CD4-positive, CD25-positive, alpha-beta regulatory T cell (primary cell): ENCODE measurements around the gene PWWP2B. TPM values are rescaled to one million over a fixed set of nuclear protein-coding genes. Genes with fewer than 3 reads are reported as not detected.
A peak's percentile ranks its signal among the peaks of the same experiment; 100 is the strongest.

Experiments used
- ATAC-seq, 2 donors: fragments of 150-1000 bp; cut with Tn5 transposase; one replicate each; pipeline ENCODE4 v1.10.0; 2021; ENCODE audit warnings: low read depth in 2 of 2, moderate number of reproducible peaks in 2 of 2, moderate library complexity in 1 of 2
- DNase-seq, 3 donors: peaks; one replicate each; pipeline versions ENCODE4 v3.0.0 to v3.0.0-alpha.2; 2012 to 2022; ENCODE audit warnings: mixed read lengths in 1 of 3
- H3K27ac ChIP-seq: one replicate; pipeline ENCODE4 v1.7.0; 2013; ENCODE audit warnings: mild to moderate bottlenecking, low read length; ENCODE audit not compliant: insufficient read depth, poor library complexity, severe bottlenecking
- H3K27me3 ChIP-seq: one replicate; pipeline ENCODE4 v1.7.0; 2013; ENCODE audit warnings: low read length; ENCODE audit not compliant: control insufficient read depth, insufficient read depth
- H3K36me3 ChIP-seq: one replicate; pipeline ENCODE4 v1.7.0; 2013; ENCODE audit warnings: mild to moderate bottlenecking, low read length, moderate library complexity; ENCODE audit not compliant: control insufficient read depth, insufficient read depth
- H3K4me1 ChIP-seq: 2 replicates; pipeline ENCODE4 v1.7.0; 2013; ENCODE audit warnings: mild to moderate bottlenecking, low read length; ENCODE audit not compliant: insufficient read depth, control insufficient read depth, poor library complexity, severe bottlenecking
- H3K4me3 ChIP-seq: one replicate; pipeline ENCODE4 v1.7.0; 2013; ENCODE audit warnings: low read depth, mild to moderate bottlenecking, low read length, moderate library complexity
- H3K9me3 ChIP-seq, 2 experiments: 1 replicate in 1 of 2; 2 replicates in 1 of 2; pipeline ENCODE4 v1.7.0; 2013; ENCODE audit warnings: low read length in 2 of 2, mild to moderate bottlenecking in 1 of 2, moderate library complexity in 1 of 2; ENCODE audit not compliant: control insufficient read depth in 2 of 2
- H3K27ac Mint-ChIP-seq, 3 donors: one replicate each; pipeline ENCODE4 v1.8.0; 2020 to 2022; ENCODE audit warnings: mild to moderate bottlenecking in 3 of 3, mixed read lengths in 3 of 3, moderate library complexity in 2 of 3
- H3K27me3 Mint-ChIP-seq: one replicate; pipeline ENCODE4 v1.8.0; 2022; ENCODE audit warnings: mild to moderate bottlenecking, mixed read lengths
- H3K36me3 Mint-ChIP-seq: one replicate; pipeline ENCODE4 v1.8.0; 2020; ENCODE audit warnings: mixed read lengths
- H3K4me1 Mint-ChIP-seq, 4 donors: one replicate each; pipeline ENCODE4 v1.8.0; 2020 to 2022; ENCODE audit warnings: mixed read lengths in 4 of 4, mild to moderate bottlenecking in 1 of 4
- H3K4me3 Mint-ChIP-seq, 4 donors: one replicate each; pipeline ENCODE4 v1.8.0; 2020 to 2022; ENCODE audit warnings: mild to moderate bottlenecking in 4 of 4, mixed read lengths in 4 of 4, moderate library complexity in 3 of 4
- H3K9me3 Mint-ChIP-seq, 7 donors: one replicate each; pipeline ENCODE4 v1.8.0; 2020 to 2022; ENCODE audit warnings: mixed read lengths in 7 of 7, mild to moderate bottlenecking in 3 of 7, moderate library complexity in 2 of 7
- polyA plus RNA-seq, 4 donors: library from polyadenylated mRNA; unstranded; fragments of 300-500 nt; fragmentation: Illumina TruSeq; gene quantifications; one replicate each; pipeline ENCODE4 v1.2.3, GENCODE V29; 2021
- total RNA-seq: library from RNA; stranded (reverse); gene quantifications from one replicate; pipeline ENCODE4 v1.2.3, GENCODE V29; 2022

The PWWP2B gene
- total and polyA plus RNA-seq, 5 donors from 2014 or later, result 0.56 to 10.9 (median 0.90) TPM

- Mint-ChIP-seq H3K4me3 (peak overlapping the region; percentile 32 to 69 (median 38)), H3K9me3 (no peaks in the 10 kb centered on the region), H3K4me1 (peaks cover 0 to 24% (median 3%) of the 10 kb centered on the region in 4 donors), H3K27ac (peak overlapping the region; percentile 83 to 88 (median 87)), H3K36me3 (no peaks in the 10 kb centered on the region), H3K27me3 (peaks cover 4% of the 10 kb centered on the region)
- no peaks in the 10 kb centered on the region for H3K36me3 ChIP-seq
- peak; percentile 93 to 95 for ATAC-seq
- H3K9me3 ChIP-seq, result no peaks in the 10 kb centered on the region
- peak; percentile 85 to 91 (median 88) for DNase-seq
- H3K4me3 ChIP-seq, result peak overlapping the region; percentile 26
- H3K27ac ChIP-seq, result peak overlapping the region; percentile 89
- no peaks in the 10 kb centered on the region for H3K27me3 ChIP-seq
- peaks cover 22% of the 10 kb centered on the region for H3K4me1 ChIP-seq
These were observed 55.9 kb downstream of the PWWP2B start for GRCh38 chr10:132452651-132453469.

- Histone ChIP-seq H3K4me3 (no peak overlapping the region), H3K4me1 (peaks cover 17% of the 10 kb centered on the region), H3K27ac (peak overlapping the region; percentile 89), H3K9me3 (no peaks in the 10 kb centered on the region), H3K27me3 (no peaks in the 10 kb centered on the region), H3K36me3 (no peaks in the 10 kb centered on the region)
- Mint-ChIP-seq H3K4me1 (peaks cover 0 to 20% (median 0%) of the 10 kb centered on the region in 4 donors), H3K36me3 (no peaks in the 10 kb centered on the region), H3K4me3 (peak overlapping the region in 1 of 4 donors; percentile 32), H3K27me3 (peaks cover 4% of the 10 kb centered on the region), H3K27ac (peak overlapping the region in 1 of 3 donors; percentile 15), H3K9me3 (no peaks in the 10 kb centered on the region)
- DNase-seq (no peak), ATAC-seq (no peak)
These were observed 56.5 kb downstream of the PWWP2B start for GRCh38 chr10:132453470-132453861.

GRCh38 chr10:132454296-132455198 is 57.5 kb downstream of the PWWP2B start:
- Histone ChIP-seq H3K36me3 (no peaks in the 10 kb centered on the region), H3K27ac (no peak overlapping the region), H3K4me1 (peaks cover 17% of the 10 kb centered on the region), H3K27me3 (no peaks in the 10 kb centered on the region), H3K4me3 (no peak overlapping the region), H3K9me3 (no peaks in the 10 kb centered on the region)
- Mint-ChIP-seq H3K4me1 (peaks cover 0 to 21% (median 2%) of the 10 kb centered on the region in 4 donors), H3K9me3 (no peaks in the 10 kb centered on the region), H3K36me3 (no peaks in the 10 kb centered on the region), H3K27ac (peak overlapping the region in 1 of 3 donors; percentile 15), H3K4me3 (peak overlapping the region in 1 of 4 donors; percentile 15), H3K27me3 (peaks cover 4% of the 10 kb centered on the region)
- DNase-seq (no peak), ATAC-seq (no peak)

- DNase-seq (no peak), ATAC-seq (no peak)
- peaks cover 4% of the 10 kb centered on the region for H3K27me3 Mint-ChIP-seq
- Histone ChIP-seq H3K4me1 (peaks cover 17% of the 10 kb centered on the region), H3K27ac (no peak overlapping the region), H3K36me3 (no peaks in the 10 kb centered on the region), H3K9me3 (no peaks in the 10 kb centered on the region), H3K4me3 (no peak overlapping the region), H3K27me3 (no peaks in the 10 kb centered on the region)
- no peaks in the 10 kb centered on the region for H3K36me3 Mint-ChIP-seq
- H3K27ac Mint-ChIP-seq, result no peak overlapping the region
- peaks cover 0 to 18% (median 2%) of the 10 kb centered on the region in 4 donors for H3K4me1 Mint-ChIP-seq
- no peaks in the 10 kb centered on the region for H3K9me3 Mint-ChIP-seq
- no peak overlapping the region for H3K4me3 Mint-ChIP-seq
These were observed 58.5 kb downstream of the PWWP2B start for GRCh38 chr10:132455441-132455971.

GRCh38 chr10:132455986-132456847 is 59.2 kb downstream of the PWWP2B start:
- no peaks in the 10 kb centered on the region for H3K36me3 Mint-ChIP-seq
- Histone ChIP-seq H3K4me3 (no peak overlapping the region), H3K27ac (no peak overlapping the region), H3K36me3 (no peaks in the 10 kb centered on the region), H3K27me3 (no peaks in the 10 kb centered on the region), H3K4me1 (peaks cover 17% of the 10 kb centered on the region), H3K9me3 (no peaks in the 10 kb centered on the region)
- H3K27me3 Mint-ChIP-seq, result peaks cover 4% of the 10 kb centered on the region
- peaks cover 0 to 18% (median 2%) of the 10 kb centered on the region in 4 donors for H3K4me1 Mint-ChIP-seq
- ATAC-seq, result no peak
- H3K4me3 Mint-ChIP-seq, result no peak overlapping the region
- DNase-seq, result no peak
- no peaks in the 10 kb centered on the region for H3K9me3 Mint-ChIP-seq
- H3K27ac Mint-ChIP-seq, result no peak overlapping the region

GRCh38 chr10:132456881-132457280 is 59.9 kb downstream of the PWWP2B start:
- Mint-ChIP-seq H3K27ac (no peak overlapping the region), H3K9me3 (no peaks in the 10 kb centered on the region), H3K4me3 (no peak overlapping the region), H3K4me1 (peaks cover 0 to 14% (median 2%) of the 10 kb centered on the region in 4 donors), H3K27me3 (peaks cover 4% of the 10 kb centered on the region), H3K36me3 (no peaks in the 10 kb centered on the region)
- Histone ChIP-seq H3K27me3 (no peaks in the 10 kb centered on the region), H3K4me3 (no peak overlapping the region), H3K36me3 (no peaks in the 10 kb centered on the region), H3K4me1 (peaks cover 16% of the 10 kb centered on the region), H3K27ac (no peak overlapping the region), H3K9me3 (no peaks in the 10 kb centered on the region)
- DNase-seq (no peak), ATAC-seq (no peak)
